ENCODE data around the gene POU6F2. TPM values are rescaled to one million over a fixed set of nuclear protein-coding genes. Genes with fewer than 3 reads are reported as not detected.

The POU6F2 gene
- total RNA-seq (2011; cell fraction: chromatin; rRNA removed; ENCODE audit: low replicate concordance) = 6.6 and 9.6 TPM in 2 replicates
- 6.8 and 9.5 TPM in 2 replicates for total RNA-seq (2011; cell fraction: nucleolus; rRNA removed)
- 9.7 and 14.0 TPM in 2 replicates for total RNA-seq (2011; cell fraction: nucleoplasm; rRNA removed)
- total RNA-seq (2014; rRNA removed) (0.64 and 0.82 TPM in 2 replicates), total RNA-seq (2014; rRNA removed; fragmentation: Illumina TruSeq; extraction: Trizol) (0.80 and 0.98 TPM in 2 replicates), total RNA-seq (2015; rRNA removed; fragmentation: Illumina TruSeq; extraction: Trizol) (0.87 and 1.1 TPM in 2 replicates), total RNA-seq (2021) (1.5 and 2.5 TPM in 2 replicates), polyA plus RNA-seq (2011; rRNA removed) (0.91 and 0.96 TPM in 2 replicates), polyA plus RNA-seq (2014; fragmentation: Illumina TruSeq; extraction: Trizol) (1.0 and 1.1 TPM in 2 replicates), polyA plus RNA-seq (2014; fragmentation: Nextera tagmentation; extraction: Ambion mirVana) (under 1 TPM; 0.29 to 0.35 TPM), polyA plus RNA-seq (2014; rRNA removed) (0.70 and 1.9 TPM in 2 replicates), polyA minus RNA-seq (2011; rRNA and poly(A)+ RNA removed) (1.9 and 3.5 TPM in 2 replicates), Bru-seq, nascent RNA (percentile 42 among the genes with signal in this experiment), BruChase-seq, experiment 1, labeled RNA remaining after a 2-hour chase (percentile 47 among the genes with signal in this experiment), BruChase-seq, experiment 2, labeled RNA remaining after a 6-hour chase (percentile 45 among the genes with signal in this experiment)
- 0.72 and 1.6 TPM in 2 replicates for polyA plus RNA-seq (2011; cell fraction: cytosol; rRNA removed)
- 2.0 and 4.5 TPM in 2 replicates for polyA plus RNA-seq (2011; cell fraction: nucleus; rRNA removed)
- polyA plus RNA-seq (2012) = 1.7 and 2.5 TPM in 2 replicates
- 0.64 and 1.0 TPM in 2 replicates for polyA minus RNA-seq (2011; cell fraction: cytosol; rRNA and poly(A)+ RNA removed)
- 12.8 and 14.4 TPM in 2 replicates for polyA minus RNA-seq (2011; cell fraction: nucleus; rRNA and poly(A)+ RNA removed)
- long read RNA-seq, experiment 1, partial matches to known transcripts = 1 of 3 reads
- long read RNA-seq, experiment 1, other reads (novel, unspliced or antisense) = 2 of 3 reads
- long read RNA-seq, experiment 2, partial matches to known transcripts = 1 of 2 reads
- long read RNA-seq, experiment 2, other reads (novel, unspliced or antisense) = 1 of 2 reads
- long read RNA-seq, experiment 3, partial matches to known transcripts = 0 of 2 reads
- long read RNA-seq, experiment 3, other reads (novel, unspliced or antisense) = 2 of 2 reads

- FAIRE-seq (no peak), ATAC-seq (no peak), DNase-seq (ENCODE audit: extremely low read depth in 1 of 4, low spot score in 3 of 4) (no peak)
- Histone ChIP-seq H3K9me1 (ENCODE audit: control insufficient read depth, insufficient read depth, low read length) (no peaks in the 10 kb centered on the region), H3K9me3 (replicated peaks; ENCODE audit: control insufficient read depth, insufficient read depth, low read depth, low read length) (no peaks in the 10 kb centered on the region), H3K36me3 (ENCODE audit: control insufficient read depth, insufficient read depth, low read length) (no peaks in the 10 kb centered on the region), H3K27ac (ENCODE audit: extremely low read depth, low read depth, low read length) (no peak within 1 kb of the TSS), H4K20me1 (replicated peaks; ENCODE audit: control insufficient read depth, insufficient read depth, low read length) (no peaks in the 10 kb centered on the region), H3K4me2 (ENCODE audit: insufficient read depth, low read length) (no peak within 1 kb of the TSS), H2AFZ (ENCODE audit: low read depth, low read length) (no peak within 1 kb of the TSS), H3K27me3 (ENCODE audit: control insufficient read depth in 2 of 2, insufficient read depth in 2 of 2, low read length in 2 of 2) (peaks cover 12 to 30% of the 10 kb centered on the region in 2 experiments), H3K9ac (ENCODE audit: insufficient read depth in 1 of 2, low read depth in 2 of 2, low read length in 2 of 2) (no peak within 1 kb of the TSS), H3K79me2 (ENCODE audit: control insufficient read depth, insufficient read depth, low read length) (no peaks in the 10 kb centered on the region), H3K4me3 (no peak within 1 kb of the TSS), H3K4me1 (replicated peaks in 1 of 2; ENCODE audit: control insufficient read depth in 2 of 2, insufficient read depth in 2 of 2, low read length in 2 of 2) (peaks cover 0 to 4% of the 10 kb centered on the region in 2 experiments; a peak in 1 of 5 replicates)
- CTCF ChIA-PET (ENCODE audit: low intra/inter-chr PET ratio) = no interaction called here
- BruUV-seq (replicated peaks) = no TSS peak
- in situ Hi-C loops (cut with MboI) = no loop called here
- WGBS (ENCODE audit: insufficient coverage, low coverage, missing lambda C conversion rate) = 10% methylated on average over 7 of the region's 7 CpGs
- POLR2A ChIA-PET = no interaction called here
- intact Hi-C loops (cut with micrococcal nuclease) = no loop called here
- no peak for TF ChIP-seq SAFB2 (IDR thresholded peaks at IDR 0.05; ENCODE audit: borderline replicate concordance, low read depth, low read length, severe bottlenecking)
- TF ChIP-seq TFE3 (CRISPR knock-in tag; IDR thresholded peaks at IDR 0.05) = peak; percentile 63
- TF ChIP-seq PKNOX1 (IDR thresholded peaks at IDR 0.05) = peak; percentile 33
These were observed at the start of gene POU6F2 for GRCh38 chr7:38977685-38978084. POU6F2 (plus strand) TSS chr7:38977909; CDS start chr7:38977954, 45 bp downstream.
